ENCODE data around the gene POLR2I. TPM values are rescaled to one million over a fixed set of nuclear protein-coding genes. Genes with fewer than 3 reads are reported as not detected.
A peak's percentile ranks its signal among the peaks of the same experiment; 100 is the strongest.

The POLR2I gene
- total RNA-seq, 1 donor from 2014 or later: 88.5 TPM

GRCh38 chr19:36151144-36152018, 36.7 kb upstream of the POLR2I start:
- DNase-seq (ENCODE audit: low read depth): no peak
- H3K4me3 ChIP-seq (ENCODE audit: low read depth, low read length): peak overlapping the region; percentile 25
- TF ChIP-seq, protein P1, sequence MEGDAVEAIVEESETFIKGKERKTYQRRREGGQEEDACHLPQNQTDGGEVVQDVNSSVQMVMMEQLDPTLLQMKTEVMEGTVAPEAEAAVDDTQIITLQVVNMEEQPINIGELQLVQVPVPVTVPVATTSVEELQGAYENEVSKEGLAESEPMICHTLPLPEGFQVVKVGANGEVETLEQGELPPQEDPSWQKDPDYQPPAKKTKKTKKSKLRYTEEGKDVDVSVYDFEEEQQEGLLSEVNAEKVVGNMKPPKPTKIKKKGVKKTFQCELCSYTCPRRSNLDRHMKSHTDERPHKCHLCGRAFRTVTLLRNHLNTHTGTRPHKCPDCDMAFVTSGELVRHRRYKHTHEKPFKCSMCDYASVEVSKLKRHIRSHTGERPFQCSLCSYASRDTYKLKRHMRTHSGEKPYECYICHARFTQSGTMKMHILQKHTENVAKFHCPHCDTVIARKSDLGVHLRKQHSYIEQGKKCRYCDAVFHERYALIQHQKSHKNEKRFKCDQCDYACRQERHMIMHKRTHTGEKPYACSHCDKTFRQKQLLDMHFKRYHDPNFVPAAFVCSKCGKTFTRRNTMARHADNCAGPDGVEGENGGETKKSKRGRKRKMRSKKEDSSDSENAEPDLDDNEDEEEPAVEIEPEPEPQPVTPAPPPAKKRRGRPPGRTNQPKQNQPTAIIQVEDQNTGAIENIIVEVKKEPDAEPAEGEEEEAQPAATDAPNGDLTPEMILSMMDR (conservative IDR thresholded peaks at IDR 0.05; ENCODE audit: low read depth, low read length): no peak

DNA sequence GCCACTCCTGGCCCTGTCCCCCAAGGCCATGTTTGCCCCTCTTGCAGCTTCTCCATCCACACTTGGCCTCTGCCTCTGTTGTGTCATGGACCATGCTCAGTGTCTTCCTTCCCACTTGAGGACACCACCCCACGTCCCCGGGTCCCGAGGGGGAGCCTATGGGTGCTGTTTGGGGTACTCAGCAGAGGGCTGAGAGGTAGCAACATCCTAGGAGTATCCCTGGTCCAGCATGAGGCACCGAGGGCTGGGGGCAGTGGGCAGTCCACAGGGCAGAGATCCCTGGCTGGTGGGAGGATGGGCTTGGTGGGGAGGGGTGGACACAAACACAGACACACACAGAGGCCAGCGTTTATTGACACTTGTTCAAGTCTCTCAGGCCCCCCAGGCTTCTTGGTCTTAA, 35.9 kb upstream of the POLR2I start:
- no peak for DNase-seq (ENCODE audit: low read depth)

DNA sequence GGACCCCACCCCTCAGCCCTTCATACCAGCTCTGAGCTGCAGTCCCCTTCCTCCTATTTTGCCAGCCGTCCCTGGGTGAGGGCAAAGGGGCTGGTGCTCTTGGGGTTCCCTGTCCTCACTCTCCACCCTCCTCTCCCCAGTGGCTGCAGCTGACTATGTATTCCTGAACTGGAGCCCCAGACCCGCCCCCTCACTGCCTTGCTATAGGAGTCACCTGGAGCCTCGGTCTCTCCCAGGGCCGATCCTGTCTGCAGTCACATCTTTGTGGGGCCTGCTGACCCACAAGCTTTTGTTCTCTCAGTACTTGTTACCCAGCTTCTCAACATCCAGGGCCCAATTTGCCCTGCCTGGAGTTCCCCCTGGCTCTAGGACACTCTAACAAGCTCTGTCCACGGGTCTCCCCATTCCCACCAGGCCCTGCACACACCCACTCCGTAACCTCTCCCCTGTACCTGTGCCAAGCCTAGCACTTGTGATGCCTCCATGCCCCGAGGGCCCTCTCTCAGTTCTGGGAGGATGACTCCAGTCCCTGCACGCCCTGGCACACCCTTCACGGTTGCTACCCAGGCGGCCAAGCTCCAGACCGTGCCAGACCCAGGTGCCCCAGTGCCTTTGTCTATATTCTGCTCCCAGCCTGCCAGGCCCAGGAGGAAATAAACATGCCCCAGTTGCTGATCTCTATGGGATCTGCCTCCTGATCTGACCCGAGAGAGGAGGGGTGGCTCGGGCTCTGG, 35.2 kb upstream of the POLR2I start:
- no peak for DNase-seq (ENCODE audit: low read depth)
- H3K4me3 ChIP-seq (ENCODE audit: low read depth, low read length): no peak overlapping the region
- TF ChIP-seq, protein P1 (conservative IDR thresholded peaks at IDR 0.05; ENCODE audit: low read depth, low read length): no peak

More for the DNA sequence above, 35.9 kb upstream of the POLR2I start:
- no peak overlapping the region for H3K4me3 ChIP-seq (ENCODE audit: low read depth, low read length)
- TF ChIP-seq, protein P1 (conservative IDR thresholded peaks at IDR 0.05; ENCODE audit: low read depth, low read length): no peak

DNA sequence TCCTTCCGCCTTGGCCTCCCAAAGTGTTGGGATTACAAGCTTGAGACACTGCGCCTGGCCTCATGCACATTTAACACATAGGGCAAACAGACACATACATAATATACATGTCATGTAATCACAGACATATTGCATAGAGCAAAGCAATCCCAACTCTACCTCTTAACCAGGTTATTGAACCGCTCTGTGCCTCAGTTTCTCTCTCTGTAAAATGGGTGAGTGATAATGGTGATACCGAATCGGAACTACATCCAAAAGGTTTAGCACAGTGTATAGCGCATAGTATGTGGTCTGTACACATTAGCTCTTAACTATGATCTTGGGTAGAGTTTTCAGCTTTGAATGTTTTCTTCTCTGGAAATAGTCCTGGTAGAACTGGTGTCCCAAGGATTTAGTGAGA, 29.9 kb upstream of the POLR2I start:
- TF ChIP-seq, protein P1 (conservative IDR thresholded peaks at IDR 0.05; ENCODE audit: low read depth, low read length): no peak
- no peak overlapping the region for H3K4me3 ChIP-seq (ENCODE audit: low read depth, low read length)
- no peak for DNase-seq (ENCODE audit: low read depth)

DNA sequence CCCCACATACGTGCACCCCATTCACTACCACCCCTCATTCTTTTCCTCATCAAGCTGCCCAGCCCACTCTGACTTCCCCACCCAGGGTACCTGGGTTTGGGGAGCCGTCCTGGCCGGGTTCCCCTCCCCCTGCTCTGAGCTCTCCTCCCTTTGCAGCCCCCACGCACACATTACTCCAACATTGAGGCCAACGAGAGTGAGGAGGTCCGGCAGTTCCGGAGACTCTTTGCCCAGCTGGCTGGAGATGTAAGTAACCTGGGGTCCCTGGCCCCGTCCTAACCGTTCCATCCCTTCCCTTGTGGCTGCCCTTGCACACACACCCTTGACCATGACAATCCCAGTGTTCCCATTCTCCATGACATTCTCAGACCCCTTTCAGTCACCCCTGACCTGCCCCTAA, 27.8 kb upstream of the POLR2I start:
- no peak for DNase-seq (ENCODE audit: low read depth)
- TF ChIP-seq, protein P1 (conservative IDR thresholded peaks at IDR 0.05; ENCODE audit: low read depth, low read length): no peak
- H3K4me3 ChIP-seq (ENCODE audit: low read depth, low read length): no peak overlapping the region

GRCh38 chr19:36142046-36142445, 27.4 kb upstream of the POLR2I start:
- TF ChIP-seq, protein P1 (conservative IDR thresholded peaks at IDR 0.05; ENCODE audit: low read depth, low read length): no peak
- DNase-seq (ENCODE audit: low read depth): no peak
- H3K4me3 ChIP-seq (ENCODE audit: low read depth, low read length): no peak overlapping the region
